Transverse colon (tissue), 4 donors: ENCODE data around the gene SLC29A1. TPM values are rescaled to one million over a fixed set of nuclear protein-coding genes. Genes with fewer than 3 reads are reported as not detected.
A peak's percentile ranks its signal among the peaks of the same experiment; 100 is the strongest.

Experiments used
- DNase-seq: peaks from one replicate; pipeline ENCODE4 v3.0.0-alpha.2; 2019
- H3K27ac ChIP-seq, 4 donors: fragments of 200-600 bp; sonication (generic); 2 replicates each; pipeline ENCODE4 v1.5.1; 2016 to 2018; ENCODE audit warnings: inconsistent platforms in 4 of 4
- H3K27me3 ChIP-seq: fragments of 200-600 bp; sonication (generic); 2 replicates; pipeline ENCODE4 v1.5.1; 2017; ENCODE audit warnings: inconsistent platforms
- H3K36me3 ChIP-seq, 4 donors: fragments of 200-600 bp; sonication (generic); 2 replicates each; pipeline ENCODE4 v1.5.1; 2017 to 2019; ENCODE audit warnings: inconsistent platforms in 4 of 4
- H3K4me1 ChIP-seq, 4 donors: fragments of 200-600 bp; sonication (generic); 2 replicates each; pipeline ENCODE4 v1.5.1; 2017 to 2020; ENCODE audit warnings: inconsistent platforms in 4 of 4
- H3K4me3 ChIP-seq, 4 donors: fragments of 200-600 bp; sonication (generic); 1 replicate in 1 of 4; 2 replicates in 3 of 4; pipeline versions ENCODE4 v1.5.1 to v1.6.1; 2017 to 2019; ENCODE audit warnings: inconsistent platforms in 4 of 4
- H3K9me3 ChIP-seq, 2 donors: fragments of 200-600 bp; sonication (generic); 2 replicates each; pipeline ENCODE4 v1.5.1; 2017 to 2019; ENCODE audit warnings: inconsistent platforms in 2 of 2
- EP300 ChIP-seq: sonication (generic); formaldehyde crosslinking; IDR thresholded peaks from one replicate; pipeline ENCODE4 v1.6.1; 2017; ENCODE audit warnings: antibody characterized with exemption, low read depth
- POLR2A ChIP-seq: fragments of 450-650 bp; IDR thresholded peaks from one replicate; pipeline ENCODE4 v1.6.1; 2016; ENCODE audit warnings: antibody characterized with exemption, mild to moderate bottlenecking, moderate library complexity
- POLR2AphosphoS5 ChIP-seq, 3 donors: sonication (generic); formaldehyde crosslinking; IDR thresholded peaks; one replicate each; pipeline ENCODE4 v1.6.1; 2016; ENCODE audit warnings: antibody characterized with exemption in 3 of 3
- WGBS, 2 donors: methylation state at CpG; one replicate each; pipeline ENCODE4 v1.1.5; 2018; ENCODE audit warnings: low coverage in 1 of 2; 5-methylcytosine and 5-hydroxymethylcytosine counted together
- in situ Hi-C, 4 donors: fragments of 200-750 bp; cut with MboI; loops; one replicate each; pipeline versions ENCODE4 v1.15.0 to v1.15.1; 2017; ENCODE audit warnings: low sequenced_read_pairs in 3 of 4, low pct_ligation_motif_present in 1 of 4, low pct_unique_long_range_greater_than_20kb in 1 of 4
- intact Hi-C: fragments of 100-400 bp; cut with DNase I; formaldehyde crosslinking; loops from one replicate; pipeline ENCODE4 v1.15.1; 2023; ENCODE audit warnings: low total_unique reads
- total RNA-seq, 4 donors: library from RNA; depleted of rRNA; stranded (reverse); fragments of >200 nt; gene quantifications; one replicate each; pipeline ENCODE4 v1.1.0, GENCODE V29; 2016
- TF ChIP-seq, protein P1 (sequence below), 5 experiments: fragments of 200-600 bp in 3 of 5; fragments of 450-650 bp in 2 of 5; sonication (generic) in 3 of 5; IDR thresholded peaks; 1 replicate in 2 of 5; 2 replicates in 3 of 5; pipeline ENCODE4 v1.5.1; 2016 to 2017; ENCODE audit warnings: antibody characterized with exemption in 5 of 5, inconsistent platforms in 3 of 5, mild to moderate bottlenecking in 2 of 5, moderate library complexity in 1 of 5

The SLC29A1 gene
- total RNA-seq, 4 donors from 2014 or later = 25.1 to 45.2 (median 35.6) TPM

GRCh38 chr6:44246663-44247337 is 23.4 kb downstream of the SLC29A1 start, which contains the start of gene HSP90AB1:
Gene HSP90AB1 (plus strand): TSS chr6:44247101. CDS start chr6:44248630, 1,529 bp downstream.
- WGBS, 2 donors = 0 to 1% methylated on average over 11 to 31 of the region's 34 CpGs
- Histone ChIP-seq H3K36me3 (peaks cover 0 to 30% (median 11%) of the 10 kb centered on the region in 4 donors), H3K9me3 (no peaks in the 10 kb centered on the region), H3K4me1 (peaks cover 4 to 28% (median 16%) of the 10 kb centered on the region in 4 donors), H3K27ac (peak within 1 kb of the TSS; percentile 93 to 99 (median 95)), H3K27me3 (no peaks in the 10 kb centered on the region), H3K4me3 (peak within 1 kb of the TSS; percentile 77 to 98 (median 86))
- in situ Hi-C loops = no loop called here
- peak; percentile 98 for DNase-seq
- no peak for TF ChIP-seq EP300
- peak; percentile 99 to 100 (median 100) for TF ChIP-seq POLR2AphosphoS5 (IDR thresholded peaks at IDR 0.05)
- TF ChIP-seq, protein P1, sequence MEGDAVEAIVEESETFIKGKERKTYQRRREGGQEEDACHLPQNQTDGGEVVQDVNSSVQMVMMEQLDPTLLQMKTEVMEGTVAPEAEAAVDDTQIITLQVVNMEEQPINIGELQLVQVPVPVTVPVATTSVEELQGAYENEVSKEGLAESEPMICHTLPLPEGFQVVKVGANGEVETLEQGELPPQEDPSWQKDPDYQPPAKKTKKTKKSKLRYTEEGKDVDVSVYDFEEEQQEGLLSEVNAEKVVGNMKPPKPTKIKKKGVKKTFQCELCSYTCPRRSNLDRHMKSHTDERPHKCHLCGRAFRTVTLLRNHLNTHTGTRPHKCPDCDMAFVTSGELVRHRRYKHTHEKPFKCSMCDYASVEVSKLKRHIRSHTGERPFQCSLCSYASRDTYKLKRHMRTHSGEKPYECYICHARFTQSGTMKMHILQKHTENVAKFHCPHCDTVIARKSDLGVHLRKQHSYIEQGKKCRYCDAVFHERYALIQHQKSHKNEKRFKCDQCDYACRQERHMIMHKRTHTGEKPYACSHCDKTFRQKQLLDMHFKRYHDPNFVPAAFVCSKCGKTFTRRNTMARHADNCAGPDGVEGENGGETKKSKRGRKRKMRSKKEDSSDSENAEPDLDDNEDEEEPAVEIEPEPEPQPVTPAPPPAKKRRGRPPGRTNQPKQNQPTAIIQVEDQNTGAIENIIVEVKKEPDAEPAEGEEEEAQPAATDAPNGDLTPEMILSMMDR (IDR thresholded peaks at IDR 0.05) = peak in 1 of 5 experiments; percentile 6
- TF ChIP-seq POLR2A = peak; percentile 100
- intact Hi-C loops = no loop called here

- Histone ChIP-seq H3K27ac (peak overlapping the region; percentile 93 to 99 (median 95)), H3K4me1 (peaks cover 4 to 28% (median 16%) of the 10 kb centered on the region in 4 donors), H3K4me3 (peak overlapping the region; percentile 77 to 98 (median 86)), H3K9me3 (no peaks in the 10 kb centered on the region), H3K36me3 (peaks cover 0 to 38% (median 16%) of the 10 kb centered on the region in 4 donors), H3K27me3 (no peaks in the 10 kb centered on the region)
- intact Hi-C loops (no loop called here), in situ Hi-C loops (no loop called here)
- WGBS, 2 donors = 1% methylated on average over 52 of the region's 52 CpGs; no CpG with 5 or more reads in 1 of the 2 donors
- peak; percentile 78 for DNase-seq
- TF ChIP-seq, protein P1 (IDR thresholded peaks at IDR 0.05) = peak in 1 of 5 experiments; percentile 3
- peak in 1 of 3 donors; percentile 40 for TF ChIP-seq POLR2AphosphoS5 (IDR thresholded peaks at IDR 0.05)
- TF ChIP-seq POLR2A = no peak
- TF ChIP-seq EP300 = no peak
Measured at GRCh38 chr6:44247338-44248302, 24.2 kb downstream of the SLC29A1 start.

DNA sequence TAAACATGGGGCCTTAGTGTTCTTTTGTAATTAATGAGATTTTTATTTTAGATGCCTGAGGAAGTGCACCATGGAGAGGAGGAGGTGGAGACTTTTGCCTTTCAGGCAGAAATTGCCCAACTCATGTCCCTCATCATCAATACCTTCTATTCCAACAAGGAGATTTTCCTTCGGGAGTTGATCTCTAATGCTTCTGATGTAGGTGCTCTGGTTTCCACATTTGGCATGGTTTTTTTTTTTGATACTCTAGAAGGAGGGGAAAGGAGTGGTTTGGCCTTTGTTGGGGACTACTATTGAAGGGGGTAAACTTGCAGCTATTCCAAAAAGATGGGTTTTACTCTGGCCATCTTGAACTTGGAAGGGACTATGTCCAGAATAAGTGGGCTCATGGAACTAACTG is 25.2 kb downstream of the SLC29A1 start:
- no peak for DNase-seq
- intact Hi-C loops (no loop called here), in situ Hi-C loops (no loop called here)
- H3K4me3 ChIP-seq = peak overlapping the region in 3 of 4 donors; percentile 77 to 98 (median 89)
- no peaks in the 10 kb centered on the region for H3K9me3 ChIP-seq
- H3K27me3 ChIP-seq = no peaks in the 10 kb centered on the region
- H3K27ac ChIP-seq = peak overlapping the region; percentile 93 to 99 (median 95)
- 3 to 18% methylated on average over 1 of the region's 1 CpG for WGBS, 2 donors
- TF ChIP-seq EP300 (no peak), POLR2A (no peak), POLR2AphosphoS5 (IDR thresholded peaks at IDR 0.05) (no peak)
- TF ChIP-seq, protein P1 (IDR thresholded peaks at IDR 0.05) = no peak
- peaks cover 0 to 48% (median 20%) of the 10 kb centered on the region in 4 donors for H3K36me3 ChIP-seq
- H3K4me1 ChIP-seq = peaks cover 4 to 28% (median 16%) of the 10 kb centered on the region in 4 donors
